SH-SY5Y (cell line): ENCODE results near the gene PRSS36.

Source experiments
- GATA2 ChIP-seq: IDR thresholded peaks from 2 replicates; pipeline ENCODE4 v1.6.1; 2011; ENCODE audit warnings: mild to moderate bottlenecking, low read depth, low read length
- GATA3 ChIP-seq: IDR thresholded peaks from 2 replicates; pipeline ENCODE4 v1.6.1; 2011; ENCODE audit warnings: low read depth, mild to moderate bottlenecking, low read length, moderate library complexity

- TF ChIP-seq GATA2 = no peak
- no peak for TF ChIP-seq GATA3
Measured at GRCh38 chr16:31194898-31195297, 45.0 kb upstream of the PRSS36 start.
